H1 (cell line): Measurements from ENCODE around the gene MTO1. TPM values are rescaled to one million over a fixed set of nuclear protein-coding genes. Genes with fewer than 3 reads are reported as not detected.

Source experiments
- CTCF ChIA-PET: fragments of 300-600 bp; sonication (Branson Sonifier 250); formaldehyde crosslinking; loops from one replicate; lab custom pipeline; 2021; ENCODE audit not compliant: partially characterized antibody; lab: Charles Lee
- POLR2A ChIA-PET: fragments of 300-600 bp; sonication (Branson Sonifier 250); formaldehyde crosslinking; loops from one replicate; lab custom pipeline; 2021; ENCODE audit warnings: inconsistent platforms; ENCODE audit not compliant: partially characterized antibody; lab: Charles Lee
- DNase-seq, 2 experiments: peaks; one replicate each; pipeline versions ENCODE4 v3.0.0 to v3.0.0-alpha.2; 2010 to 2022; ENCODE audit warnings: low spot score in 2 of 2, low read depth in 1 of 2, mixed read lengths in 1 of 2
- FAIRE-seq: peaks from 2 replicates; lab custom pipeline; 2011; peaks lifted over from hg19 to GRCh38; lab: Jason Lieb, UNC
- H2AFZ ChIP-seq: 2 replicates; pipeline ENCODE4 v1.8.1; 2012; ENCODE audit warnings: low read length, inconsistent platforms
- H2AK5ac ChIP-seq: 2 replicates; pipeline ENCODE4 v1.6.1; 2013; ENCODE audit warnings: low read depth, low read length
- H2BK120ac ChIP-seq: replicated peaks from 2 replicates; pipeline ENCODE3; 2013; ENCODE audit warnings: low read depth, low read length, inconsistent platforms
- H2BK12ac ChIP-seq: 2 replicates; pipeline ENCODE4 v1.6.1; 2013; ENCODE audit warnings: low read depth, low read length
- H2BK15ac ChIP-seq: 2 replicates; pipeline ENCODE4 v1.6.1; 2013; ENCODE audit warnings: low read length
- H2BK20ac ChIP-seq: 2 replicates; pipeline ENCODE4 v1.6.1; 2013; ENCODE audit warnings: low read length
- H2BK5ac ChIP-seq: 2 replicates; pipeline ENCODE4 v1.6.1; 2013; ENCODE audit warnings: low read depth, low read length
- H3K14ac ChIP-seq: 2 replicates; pipeline ENCODE4 v1.6.1; 2013; ENCODE audit warnings: inconsistent platforms; ENCODE audit not compliant: insufficient read length
- H3K18ac ChIP-seq: 2 replicates; pipeline ENCODE4 v1.6.1; 2013; ENCODE audit warnings: low read length; ENCODE audit errors: extremely low read depth
- H3K23ac ChIP-seq: 2 replicates; pipeline ENCODE4 v1.6.1; 2013; ENCODE audit warnings: inconsistent platforms; ENCODE audit not compliant: insufficient read length
- H3K23me2 ChIP-seq: 2 replicates; pipeline ENCODE4 v1.6.1; 2013; ENCODE audit warnings: low read depth, low read length
- H3K27ac ChIP-seq: 2 replicates; pipeline ENCODE4 v1.6.1; 2011; ENCODE audit warnings: low read depth, low read length, inconsistent platforms
- H3K27me3 ChIP-seq, 4 experiments: replicated peaks in 1 of 4; 1 replicate in 1 of 4; 2 replicates in 3 of 4; pipeline versions ENCODE4 v1.6.1 to v1.8.1; 2011 to 2013; ENCODE audit warnings: low read length in 3 of 4, mild to moderate bottlenecking in 3 of 4, inconsistent platforms in 2 of 4, mixed read lengths in 2 of 4, moderate library complexity in 1 of 4; ENCODE audit not compliant: control insufficient read depth in 3 of 4, insufficient read depth in 3 of 4; ENCODE audit errors: extremely low read depth in 1 of 4
- H3K36me3 ChIP-seq, 4 experiments: 2 replicates each; pipeline versions ENCODE4 v1.6.1 to v1.8.1; 2011 to 2013; ENCODE audit warnings: mild to moderate bottlenecking in 4 of 4, low read length in 3 of 4, moderate library complexity in 2 of 4, control low read depth in 1 of 4, inconsistent platforms in 1 of 4; ENCODE audit not compliant: insufficient read depth in 4 of 4, control insufficient read depth in 2 of 4
- H3K4ac ChIP-seq: replicated peaks from 2 replicates; pipeline ENCODE3; 2013; ENCODE audit warnings: low read length, low read depth, mixed read lengths, inconsistent platforms; ENCODE audit not compliant: insufficient read length
- H3K4me1 ChIP-seq, 4 experiments: replicated peaks in 1 of 4; 1 replicate in 1 of 4; 2 replicates in 3 of 4; pipeline versions ENCODE4 v1.6.1 to v1.8.1; 2011 to 2013; ENCODE audit warnings: low read length in 3 of 4, inconsistent platforms in 2 of 4, mixed read lengths in 1 of 4; ENCODE audit not compliant: insufficient read depth in 4 of 4, control insufficient read depth in 3 of 4
- H3K4me2 ChIP-seq, 2 experiments: 2 replicates each; pipeline versions ENCODE4 v1.6.1 to v1.8.1; 2011 to 2013; ENCODE audit warnings: low read depth in 2 of 2, low read length in 2 of 2, control low read depth in 1 of 2, inconsistent platforms in 1 of 2, mild to moderate bottlenecking in 1 of 2; ENCODE audit not compliant: insufficient read depth in 1 of 2
- H3K4me3 ChIP-seq, 4 experiments: fragments of 200-600, 300-600 bp in 1 of 4; sonication (generic), shearing (Covaris generic), sonication (Bioruptor Twin) in 1 of 4; 2 replicates each; pipeline versions ENCODE4 v1.5.1 to v1.8.1; 2011 to 2016; ENCODE audit warnings: low read length in 4 of 4, low read depth in 3 of 4, control low read depth in 2 of 4, inconsistent platforms in 2 of 4, mild to moderate bottlenecking in 2 of 4, mixed read lengths in 1 of 4, moderate library complexity in 1 of 4; ENCODE audit not compliant: insufficient read depth in 2 of 4; ENCODE audit errors: extremely low read depth in 1 of 4
- H3K56ac ChIP-seq: replicated peaks from 2 replicates; pipeline ENCODE3; 2013; ENCODE audit warnings: low read depth, mild to moderate bottlenecking, mixed read lengths, low read length, inconsistent platforms; ENCODE audit not compliant: insufficient read length
- H3K79me1 ChIP-seq: 2 replicates; pipeline ENCODE4 v1.6.1; 2013; ENCODE audit warnings: low read depth, low read length, control low read depth
- H3K79me2 ChIP-seq, 2 experiments: 2 replicates each; pipeline versions ENCODE4 v1.6.1 to v1.8.1; 2012 to 2013; ENCODE audit warnings: low read length in 2 of 2, mild to moderate bottlenecking in 2 of 2, inconsistent platforms in 1 of 2; ENCODE audit not compliant: insufficient read depth in 2 of 2, control insufficient read depth in 1 of 2
- H3K9ac ChIP-seq, 4 experiments: replicated peaks in 1 of 4; 1 replicate in 1 of 4; 2 replicates in 3 of 4; pipeline versions ENCODE4 v1.6.1 to v1.8.1; 2011 to 2013; ENCODE audit warnings: low read depth in 3 of 4, low read length in 3 of 4, control low read depth in 2 of 4, mild to moderate bottlenecking in 2 of 4, moderate library complexity in 2 of 4, inconsistent platforms in 1 of 4; ENCODE audit errors: extremely low read depth in 1 of 4
- H3K9me3 ChIP-seq, 2 experiments: 2 replicates each; pipeline versions ENCODE4 v1.6.1 to v1.8.1; 2012 to 2013; ENCODE audit warnings: mild to moderate bottlenecking in 2 of 2, moderate library complexity in 2 of 2, control low read depth in 1 of 2, inconsistent platforms in 1 of 2, low read depth in 1 of 2, low read length in 1 of 2, mixed read lengths in 1 of 2; ENCODE audit not compliant: insufficient read depth in 2 of 2
- H4K20me1 ChIP-seq, 2 experiments: replicated peaks in 1 of 2; 2 replicates each; pipeline versions ENCODE3 to v1.8.1; 2011 to 2013; ENCODE audit warnings: inconsistent platforms in 2 of 2, low read length in 2 of 2, mild to moderate bottlenecking in 1 of 2; ENCODE audit not compliant: insufficient read depth in 2 of 2, control insufficient read depth in 1 of 2
- H4K5ac ChIP-seq: 2 replicates; pipeline ENCODE4 v1.6.1; 2013; ENCODE audit warnings: low read length, low read depth, mixed read lengths, inconsistent platforms; ENCODE audit not compliant: insufficient read length
- H4K8ac ChIP-seq: 2 replicates; pipeline ENCODE4 v1.8.0; 2013; ENCODE audit warnings: mild to moderate bottlenecking, moderate library complexity, low read length, inconsistent platforms; ENCODE audit not compliant: insufficient read depth; ENCODE audit errors: extremely low read depth
- H4K91ac ChIP-seq: replicated peaks from 2 replicates; pipeline ENCODE3; 2013; ENCODE audit warnings: low read length, mixed read lengths, inconsistent platforms; ENCODE audit not compliant: insufficient read length
- CHD2 ChIP-seq: IDR thresholded peaks from 2 replicates; pipeline ENCODE4 v1.6.1; 2012; ENCODE audit warnings: low read length, improper control_type of control experiment
- POLR2A ChIP-seq, 2 experiments: IDR thresholded peaks; 1 replicate in 1 of 2; 2 replicates in 1 of 2; pipeline ENCODE4 v1.6.1; 2011; ENCODE audit warnings: low read depth in 2 of 2, low read length in 2 of 2, mild to moderate bottlenecking in 2 of 2; ENCODE audit errors: control extremely low read depth in 1 of 2
- POLR2AphosphoS5 ChIP-seq: IDR thresholded peaks from 2 replicates; pipeline ENCODE4 v1.6.1; 2011; ENCODE audit warnings: low read depth, low read length
- WGBS, 2 experiments: shearing (Covaris generic) in 1 of 2; methylation state at CpG; one replicate each; pipeline versions ENCODE4 v1.1.6 to v1.1.7; 2013 to 2015; ENCODE audit warnings: low lambda C conversion rate in 2 of 2, mixed read lengths in 2 of 2, inconsistent platforms in 1 of 2, low coverage in 1 of 2, missing lambda C conversion rate in 1 of 2; ENCODE audit not compliant: insufficient replicate concordance in 2 of 2, insufficient coverage in 1 of 2, insufficient read length in 1 of 2; ENCODE audit errors: extremely low coverage in 1 of 2, missing lambda C conversion rate in 1 of 2; 5-methylcytosine and 5-hydroxymethylcytosine counted together
- polyA plus RNA-seq, 7 experiments: library from polyadenylated mRNA; depleted of rRNA in 3 of 7; stranded (reverse) in 5 of 7; unstranded in 2 of 7; fragments of >200 nt in 5 of 7; fragments of 200-250 nt in 2 of 7; gene quantifications; 1 replicate in 5 of 7; 2 replicates in 1 of 7; 4 replicates in 1 of 7; pipeline versions ENCODE4 v1.2.1 to v1.2.3, GENCODE V29; 2011 to 2013; ENCODE audit warnings: missing spikeins in 2 of 7, mixed read lengths in 2 of 7
- total RNA-seq: library from RNA; stranded (reverse); fragmentation: NEBNext Ultra II Directional; extraction: Animal tissue kit (Norgen Biotek cat#: 25700); gene quantifications from 2 replicates; pipeline ENCODE4 v1.2.1, GENCODE V29; 2021

Gene MTO1
- total and polyA plus RNA-seq, 2 of the 8 experiments (the other 6 are each of a cell fraction or from before 2014, with no cell fraction given), result 20.9 to 31.6 TPM

DNA sequence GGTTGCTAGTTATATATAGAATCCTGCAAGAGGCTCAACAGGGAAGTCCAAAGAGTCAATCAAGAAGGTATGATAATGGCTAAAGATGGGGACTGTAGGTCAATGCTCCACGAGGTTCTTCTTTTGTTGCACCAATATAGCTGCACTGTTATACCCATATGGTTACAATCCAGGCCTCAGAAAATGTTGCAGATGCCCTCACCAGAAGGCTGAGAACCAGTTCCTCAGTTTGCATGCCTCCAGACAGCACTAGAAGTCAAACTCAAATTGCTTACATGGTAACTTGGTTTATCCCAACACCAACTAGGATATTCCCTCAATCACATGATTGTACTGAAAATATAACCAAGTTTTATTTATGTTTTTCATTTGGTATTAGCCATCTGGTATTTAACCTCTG lies 47.2 kb downstream of the MTO1 start:
- POLR2A ChIA-PET, result interaction anchor here (0.6 to 27.5 kb wide), 7 partner anchors 11 to 436 kb away, joined by 3 to 1482 read pairs (median 179); partner anchors contain the start of genes EEF1A1 and MTO1
- WGBS, 2 experiments, result 91% methylated on average over 1 of the region's 1 CpG; no CpG with 5 or more reads in 1 of the 2 experiments

More for the DNA sequence above, 47.2 kb downstream of the MTO1 start:
- no peaks in the 10 kb centered on the region for H3K9me3 ChIP-seq
- TF ChIP-seq POLR2A (IDR thresholded peaks at IDR 0.05; ENCODE audit: control extremely low read depth in 1 of 2, low read depth in 2 of 2, low read length in 2 of 2) (peak in 1 of 2 experiments; percentile 81; a peak in 1 of 3 replicates), CHD2 (no peak), POLR2AphosphoS5 (peak; percentile 87; the same call in 1 of the 2 replicates)
- TF ChIP-seq, all 59 proteins: peak for 2
- no peak overlapping the region for H3K4me3 ChIP-seq
- H4K5ac ChIP-seq, result no peak overlapping the region
- H4K8ac ChIP-seq, result no peak overlapping the region
- peaks cover 0 to 2% (median 0%) of the 10 kb centered on the region in 4 experiments; a peak in 1 of 8 replicates for H3K36me3 ChIP-seq
- H2BK20ac ChIP-seq, result no peak overlapping the region
- H2BK5ac ChIP-seq, result no peak overlapping the region
- H3K18ac ChIP-seq, result no peak overlapping the region
- no peaks in the 10 kb centered on the region for H3K4me1 ChIP-seq
- no peak overlapping the region for H3K4ac ChIP-seq
- no peak overlapping the region for H3K56ac ChIP-seq
- DNase-seq, result no peak
- H3K79me2 ChIP-seq, result no peaks in the 10 kb centered on the region
- no peaks in the 10 kb centered on the region for H3K79me1 ChIP-seq
- no peak overlapping the region for H2BK120ac ChIP-seq
- no peak for FAIRE-seq
- no peak overlapping the region for H3K23ac ChIP-seq
- H2BK15ac ChIP-seq, result no peak overlapping the region
- no peaks in the 10 kb centered on the region for H3K27me3 ChIP-seq
- H3K4me2 ChIP-seq, result no peak overlapping the region
- H3K9ac ChIP-seq, result no peak overlapping the region
- no peak overlapping the region for H2BK12ac ChIP-seq
- H4K91ac ChIP-seq, result no peak overlapping the region
- CTCF ChIA-PET, result interaction anchor here (0.6 to 1.9 kb wide), 5 partner anchors 9 to 220 kb away, joined by 3 to 4 read pairs (median 4); no protein-coding TSS in a partner anchor
- H2AFZ ChIP-seq, result no peak overlapping the region
- H3K27ac ChIP-seq, result no peak overlapping the region
- H4K20me1 ChIP-seq, result no peaks in the 10 kb centered on the region
- no peaks in the 10 kb centered on the region for H3K23me2 ChIP-seq
- no peak overlapping the region for H2AK5ac ChIP-seq
- no peak overlapping the region for H3K14ac ChIP-seq
